WTC11 (cell line): ENCODE data around the gene TMEM63B. TPM values are rescaled to one million over a fixed set of nuclear protein-coding genes. Genes with fewer than 3 reads are reported as not detected.

Source experiments
- ATAC-seq: fragments of 200-7000 bp; cut with Tn5 transposase; 2 replicates; pipeline ENCODE4 v1.10.0; 2021; ENCODE audit warnings: mild to moderate bottlenecking, moderate library complexity
- CTCF ChIA-PET: fragments of 300-600 bp; sonication (Branson Sonifier 250); formaldehyde crosslinking; loops from one replicate; lab custom pipeline; 2021; ENCODE audit warnings: antibody characterized with exemption; lab: Charles Lee
- POLR2A ChIA-PET: fragments of 350-600 bp; sonication (Branson Sonifier 250); formaldehyde crosslinking; loops from one replicate; lab custom pipeline; 2021; ENCODE audit warnings: antibody characterized with exemption; lab: Charles Lee
- DNase-seq: peaks from one replicate; pipeline ENCODE4 v3.0.0; 2021; ENCODE audit warnings: low spot score
- H3K27ac Mint-ChIP-seq: 2 replicates; pipeline ENCODE4 v1.8.0; 2021; ENCODE audit warnings: mixed read lengths
- H3K27me3 Mint-ChIP-seq: 2 replicates; pipeline ENCODE4 v1.8.0; 2021; ENCODE audit warnings: low read depth, mild to moderate bottlenecking, moderate library complexity, mixed read lengths
- H3K36me3 Mint-ChIP-seq: 2 replicates; pipeline ENCODE4 v1.8.0; 2021; ENCODE audit warnings: mixed read lengths
- H3K4me1 Mint-ChIP-seq: 2 replicates; pipeline ENCODE4 v1.8.0; 2022; ENCODE audit warnings: mixed read lengths
- H3K4me3 Mint-ChIP-seq: 2 replicates; pipeline ENCODE4 v1.8.0; 2021; ENCODE audit warnings: mild to moderate bottlenecking, moderate library complexity, mixed read lengths
- H3K9me3 Mint-ChIP-seq: 2 replicates; pipeline ENCODE4 v1.8.0; 2021; ENCODE audit warnings: mixed read lengths
- CREB1 ChIP-seq: sonication (generic); formaldehyde crosslinking; IDR thresholded peaks from 2 replicates; pipeline ENCODE4 v1.8.0; 2023; ENCODE audit warnings: mild to moderate bottlenecking, missing genetic modification reagents
- FOXJ3 ChIP-seq: sonication (generic); formaldehyde crosslinking; IDR thresholded peaks from 2 replicates; pipeline ENCODE4 v1.9.0; 2021; ENCODE audit warnings: missing genetic modification reagents, mild to moderate bottlenecking, borderline replicate concordance
- FOXP4 ChIP-seq: sonication (generic); formaldehyde crosslinking; IDR thresholded peaks from 2 replicates; pipeline ENCODE4 v1.8.0; 2022; ENCODE audit warnings: mild to moderate bottlenecking, missing genetic modification reagents
- HMGXB4 ChIP-seq: sonication (generic); formaldehyde crosslinking; IDR thresholded peaks from 2 replicates; pipeline ENCODE4 v1.8.1; 2023; ENCODE audit warnings: mild to moderate bottlenecking, moderate library complexity, missing genetic modification reagents
- IRF1 ChIP-seq: sonication (generic); formaldehyde crosslinking; IDR thresholded peaks from 2 replicates; pipeline ENCODE4 v1.8.0; 2023; ENCODE audit warnings: missing genetic modification reagents
- JAZF1 ChIP-seq: fragments of 250-450 bp; sonication (Bioruptor Pico); IDR thresholded peaks from 2 replicates; pipeline ENCODE4 v1.9.0; 2021; ENCODE audit warnings: moderate library complexity, mild to moderate bottlenecking, inconsistent platforms
- JUN ChIP-seq: sonication (generic); formaldehyde crosslinking; IDR thresholded peaks from 2 replicates; pipeline ENCODE4 v1.8.0; 2023; ENCODE audit warnings: mild to moderate bottlenecking, missing genetic modification reagents
- KAT7 ChIP-seq: sonication (generic); formaldehyde crosslinking; IDR thresholded peaks from 2 replicates; pipeline ENCODE4 v1.8.1; 2023; ENCODE audit warnings: missing genetic modification reagents, mild to moderate bottlenecking, borderline replicate concordance
- MYBL2 ChIP-seq: sonication (generic); formaldehyde crosslinking; IDR thresholded peaks from 2 replicates; pipeline ENCODE4 v1.8.1; 2023; ENCODE audit warnings: mild to moderate bottlenecking, moderate library complexity, missing genetic modification reagents
- SMAD3 ChIP-seq: sonication (generic); formaldehyde crosslinking; IDR thresholded peaks from 2 replicates; pipeline ENCODE4 v1.8.0; 2022; ENCODE audit warnings: missing genetic modification reagents, mild to moderate bottlenecking, borderline replicate concordance
- TCF7 ChIP-seq: sonication (generic); formaldehyde crosslinking; IDR thresholded peaks from 2 replicates; pipeline ENCODE4 v1.8.0; 2022; ENCODE audit warnings: mild to moderate bottlenecking, low read depth, missing genetic modification reagents, moderate library complexity
- USF2 ChIP-seq: sonication (generic); formaldehyde crosslinking; IDR thresholded peaks from 2 replicates; pipeline ENCODE4 v1.8.1; 2023; ENCODE audit warnings: mild to moderate bottlenecking, missing genetic modification reagents, moderate library complexity
- ZBTB21 ChIP-seq: sonication (generic); formaldehyde crosslinking; IDR thresholded peaks from 2 replicates; pipeline ENCODE4 v1.8.1; 2023; ENCODE audit warnings: mild to moderate bottlenecking, missing genetic modification reagents, borderline replicate concordance
- ZNF121 ChIP-seq: sonication (generic); formaldehyde crosslinking; IDR thresholded peaks from 2 replicates; pipeline ENCODE4 v1.8.0; 2023; ENCODE audit warnings: missing genetic modification reagents
- ZNF416 ChIP-seq: fragments of 250-450 bp; sonication (Bioruptor Pico); IDR thresholded peaks from 2 replicates; pipeline ENCODE4 v1.9.0; 2021; ENCODE audit warnings: mild to moderate bottlenecking, inconsistent platforms
- ZNF671 ChIP-seq: fragments of 250-450 bp; sonication (Bioruptor Pico); IDR thresholded peaks from 2 replicates; pipeline ENCODE4 v1.8.0; 2021; ENCODE audit warnings: mild to moderate bottlenecking
- total RNA-seq: library from RNA; stranded (reverse); gene quantifications from 3 replicates; pipeline ENCODE4 v1.2.3, GENCODE V29; 2021
- TF ChIP-seq, protein P1 (sequence below): sonication (generic); formaldehyde crosslinking; IDR thresholded peaks from 2 replicates; pipeline ENCODE4 v1.8.0; 2022; ENCODE audit warnings: missing genetic modification reagents

Gene TMEM63B
- total RNA-seq, 1 experiment from 2014 or later = 72.8 TPM

GRCh38 chr6:44167567-44167966 lies 40.2 kb downstream of the TMEM63B start:
- no peak overlapping the region for H3K4me3 Mint-ChIP-seq
- H3K27ac Mint-ChIP-seq = no peak overlapping the region
- ChIA-PET CTCF (interaction anchor here (0.9 to 1.4 kb wide), 3 partner anchors 45 to 79 kb away, joined by 3 to 5 read pairs (median 4); partner anchors contain the start of gene HSP90AB1), POLR2A (no interaction called here)
- peaks cover 36% of the 10 kb centered on the region for H3K4me1 Mint-ChIP-seq
- peaks cover 4% of the 10 kb centered on the region; the same call in 1 of the 2 replicates for H3K36me3 Mint-ChIP-seq
- peaks cover 8% of the 10 kb centered on the region for H3K9me3 Mint-ChIP-seq
- TF ChIP-seq HMGXB4 (CRISPR knock-in tag) (no peak), ZBTB21 (CRISPR knock-in tag) (no peak), CREB1 (CRISPR knock-in tag) (no peak), ZNF416 (no peak), ZNF121 (CRISPR knock-in tag) (peak; percentile 88)
- ATAC-seq (no peak), DNase-seq (no peak)
- H3K27me3 Mint-ChIP-seq = peaks cover 5% of the 10 kb centered on the region; the same call in 1 of the 2 replicates

DNA sequence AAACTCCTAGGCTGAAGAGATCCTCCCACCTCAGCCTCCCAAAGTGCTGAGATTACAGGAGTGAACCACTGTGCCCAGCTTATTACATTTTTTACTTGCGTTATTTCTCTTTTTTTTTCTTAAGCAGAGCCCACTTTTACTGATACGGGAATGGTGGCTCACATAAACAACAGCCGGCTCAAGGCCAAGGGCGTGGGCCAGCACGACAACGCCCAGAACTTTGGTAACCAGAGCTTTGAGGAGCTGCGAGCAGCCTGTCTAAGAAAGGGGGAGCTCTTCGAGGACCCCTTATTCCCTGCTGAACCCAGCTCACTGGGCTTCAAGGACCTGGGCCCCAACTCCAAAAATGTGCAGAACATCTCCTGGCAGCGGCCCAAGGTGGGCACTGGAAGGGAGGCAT lies 41.8 kb downstream of the TMEM63B start:
- no peak for ATAC-seq
- ChIA-PET POLR2A (interaction anchor here (1.0 kb wide), 1 partner anchor 50 kb away, joined by 4 read pairs; no protein-coding TSS in a partner anchor), CTCF (interaction anchor here (0.5 to 2.7 kb wide), 7 partner anchors 33 to 144 kb away, joined by 3 to 14 read pairs (median 5); partner anchors contain the start of gene AARS2)
- TF ChIP-seq KAT7 (CRISPR knock-in tag) (no peak), TCF7 (CRISPR knock-in tag) (no peak), FOXP4 (CRISPR knock-in tag) (no peak), JAZF1 (no peak), USF2 (no peak), JUN (no peak), ZBTB21 (CRISPR knock-in tag) (no peak), ZNF671 (no peak), MYBL2 (CRISPR knock-in tag) (no peak), IRF1 (no peak), SMAD3 (CRISPR knock-in tag) (no peak), FOXJ3 (CRISPR knock-in tag) (no peak), ZNF416 (no peak)
- TF ChIP-seq, protein P1, sequence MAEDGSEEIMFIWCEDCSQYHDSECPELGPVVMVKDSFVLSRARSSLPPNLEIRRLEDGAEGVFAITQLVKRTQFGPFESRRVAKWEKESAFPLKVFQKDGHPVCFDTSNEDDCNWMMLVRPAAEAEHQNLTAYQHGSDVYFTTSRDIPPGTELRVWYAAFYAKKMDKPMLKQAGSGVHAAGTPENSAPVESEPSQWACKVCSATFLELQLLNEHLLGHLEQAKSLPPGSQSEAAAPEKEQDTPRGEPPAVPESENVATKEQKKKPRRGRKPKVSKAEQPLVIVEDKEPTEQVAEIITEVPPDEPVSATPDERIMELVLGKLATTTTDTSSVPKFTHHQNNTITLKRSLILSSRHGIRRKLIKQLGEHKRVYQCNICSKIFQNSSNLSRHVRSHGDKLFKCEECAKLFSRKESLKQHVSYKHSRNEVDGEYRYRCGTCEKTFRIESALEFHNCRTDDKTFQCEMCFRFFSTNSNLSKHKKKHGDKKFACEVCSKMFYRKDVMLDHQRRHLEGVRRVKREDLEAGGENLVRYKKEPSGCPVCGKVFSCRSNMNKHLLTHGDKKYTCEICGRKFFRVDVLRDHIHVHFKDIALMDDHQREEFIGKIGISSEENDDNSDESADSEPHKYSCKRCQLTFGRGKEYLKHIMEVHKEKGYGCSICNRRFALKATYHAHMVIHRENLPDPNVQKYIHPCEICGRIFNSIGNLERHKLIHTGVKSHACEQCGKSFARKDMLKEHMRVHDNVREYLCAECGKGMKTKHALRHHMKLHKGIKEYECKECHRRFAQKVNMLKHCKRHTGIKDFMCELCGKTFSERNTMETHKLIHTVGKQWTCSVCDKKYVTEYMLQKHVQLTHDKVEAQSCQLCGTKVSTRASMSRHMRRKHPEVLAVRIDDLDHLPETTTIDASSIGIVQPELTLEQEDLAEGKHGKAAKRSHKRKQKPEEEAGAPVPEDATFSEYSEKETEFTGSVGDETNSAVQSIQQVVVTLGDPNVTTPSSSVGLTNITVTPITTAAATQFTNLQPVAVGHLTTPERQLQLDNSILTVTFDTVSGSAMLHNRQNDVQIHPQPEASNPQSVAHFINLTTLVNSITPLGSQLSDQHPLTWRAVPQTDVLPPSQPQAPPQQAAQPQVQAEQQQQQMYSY = no peak
- no peak for DNase-seq
- peaks cover 5% of the 10 kb centered on the region; the same call in 1 of the 2 replicates for H3K27me3 Mint-ChIP-seq
- peaks cover 31% of the 10 kb centered on the region for H3K4me1 Mint-ChIP-seq
- H3K9me3 Mint-ChIP-seq = peaks cover 8% of the 10 kb centered on the region
- H3K27ac Mint-ChIP-seq = no peak overlapping the region
- peaks cover 4% of the 10 kb centered on the region; the same call in 1 of the 2 replicates for H3K36me3 Mint-ChIP-seq
- H3K4me3 Mint-ChIP-seq = no peak overlapping the region
